LoVo (cell line): ENCODE measurements around the gene CORO2B.

Source experiments
- DNase-seq: peaks from one replicate; pipeline ENCODE4 v3.0.0-alpha.2; 2016; ENCODE audit warnings: low spot score

Gene CORO2B

DNA sequence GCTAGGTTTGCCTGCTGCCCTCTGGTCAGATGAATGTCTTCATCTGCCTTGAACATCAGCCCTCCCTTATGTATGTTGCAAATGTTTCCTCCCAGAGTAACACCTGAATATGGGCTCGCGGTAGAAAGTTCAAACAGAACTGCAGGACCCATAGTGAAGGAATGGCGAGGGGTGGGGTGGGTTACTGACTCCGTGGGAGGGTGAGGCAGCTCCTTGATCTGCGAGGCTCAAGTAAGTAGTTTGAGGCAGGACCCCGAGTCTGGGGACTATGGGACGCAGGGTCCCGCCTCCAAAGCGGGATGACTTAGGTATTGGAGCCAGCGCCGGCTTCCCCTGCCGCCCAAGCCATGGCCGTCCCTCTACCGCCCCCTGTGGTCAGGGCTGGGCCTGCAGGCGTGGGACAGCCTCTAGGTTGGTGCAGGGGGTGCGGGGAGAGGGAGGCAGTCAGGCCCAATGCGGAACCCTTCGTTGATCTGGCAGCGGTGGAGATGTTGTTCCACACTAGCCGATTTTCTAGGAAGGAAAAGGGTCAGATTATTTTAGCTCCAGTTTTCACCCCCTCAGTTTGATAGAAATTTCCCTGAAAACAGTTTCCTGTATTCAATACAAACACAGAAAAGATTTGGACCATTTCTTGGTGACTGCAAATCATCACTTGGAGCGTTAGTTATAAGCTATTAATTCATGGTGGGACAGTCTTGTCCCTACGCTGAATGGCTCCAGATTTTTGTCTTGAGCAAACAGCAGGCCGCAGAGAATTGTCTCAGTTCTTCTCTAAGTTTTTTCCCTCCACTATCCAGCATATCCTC is 72.3 kb downstream of the CORO2B start:
- DNase-seq = peak; percentile 49

GRCh38 chr15:68651916-68652525 is 73.2 kb downstream of the CORO2B start:
- no peak for DNase-seq

- DNase-seq = no peak
These were observed 74.3 kb downstream of the CORO2B start for GRCh38 chr15:68653031-68653635.

DNA sequence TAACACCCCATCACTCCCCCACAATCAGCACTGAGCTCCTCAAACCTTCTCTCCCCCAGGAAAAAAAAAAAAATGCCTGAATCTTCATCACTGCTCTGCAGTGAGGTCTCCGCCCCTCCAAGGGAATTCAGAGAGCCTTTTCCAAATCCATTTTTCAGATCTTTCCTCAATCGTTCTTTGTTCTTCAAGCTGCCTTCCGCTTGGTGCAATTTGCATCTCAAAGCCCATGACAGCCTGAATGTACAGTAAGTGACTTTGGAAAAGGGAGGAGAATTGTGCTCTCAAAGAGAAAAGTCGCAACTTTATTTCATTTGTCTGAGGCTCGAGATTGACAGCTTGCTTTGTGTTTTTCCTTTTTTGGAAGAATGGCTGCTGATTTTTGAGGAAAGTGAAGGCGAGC is 75.0 kb downstream of the CORO2B start:
- no peak for DNase-seq

DNA sequence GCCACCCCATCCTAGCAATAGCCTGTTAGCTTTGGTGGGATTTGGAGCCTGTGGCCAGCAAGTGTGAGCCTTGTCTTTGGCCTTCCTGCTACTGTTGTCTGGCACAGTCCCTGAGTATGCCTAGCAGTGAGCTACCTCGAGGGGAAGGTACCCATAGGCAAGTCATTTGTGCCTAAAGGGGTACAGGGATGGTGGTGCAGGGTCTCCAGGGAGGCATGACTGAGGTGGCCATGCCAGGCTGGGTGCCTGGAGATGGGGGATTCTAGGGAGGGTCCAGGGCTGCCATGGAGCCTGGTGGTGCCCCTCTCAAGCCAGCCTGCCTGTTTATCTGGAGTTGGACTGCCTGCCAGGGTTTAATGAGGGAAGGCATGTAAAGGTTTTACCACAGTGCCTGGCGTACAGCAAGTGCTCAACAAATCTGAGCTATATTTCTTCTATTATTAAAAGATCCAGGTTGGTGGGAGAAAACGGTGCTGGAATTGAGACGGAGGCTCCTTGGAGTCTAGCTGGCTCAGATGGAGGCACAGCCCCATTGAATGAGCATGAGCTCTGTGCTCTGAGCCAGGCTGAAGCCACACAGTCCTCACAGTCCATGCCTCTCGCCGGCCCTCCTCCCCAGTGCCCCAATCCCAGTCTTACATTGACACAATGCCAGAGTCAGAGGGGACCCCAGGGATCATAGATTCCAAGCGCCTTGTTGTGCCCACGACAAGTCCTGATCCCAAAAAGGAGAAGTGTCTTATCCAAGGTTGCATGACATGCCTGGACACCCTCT is 76.2 kb downstream of the CORO2B start:
- no peak for DNase-seq

DNA sequence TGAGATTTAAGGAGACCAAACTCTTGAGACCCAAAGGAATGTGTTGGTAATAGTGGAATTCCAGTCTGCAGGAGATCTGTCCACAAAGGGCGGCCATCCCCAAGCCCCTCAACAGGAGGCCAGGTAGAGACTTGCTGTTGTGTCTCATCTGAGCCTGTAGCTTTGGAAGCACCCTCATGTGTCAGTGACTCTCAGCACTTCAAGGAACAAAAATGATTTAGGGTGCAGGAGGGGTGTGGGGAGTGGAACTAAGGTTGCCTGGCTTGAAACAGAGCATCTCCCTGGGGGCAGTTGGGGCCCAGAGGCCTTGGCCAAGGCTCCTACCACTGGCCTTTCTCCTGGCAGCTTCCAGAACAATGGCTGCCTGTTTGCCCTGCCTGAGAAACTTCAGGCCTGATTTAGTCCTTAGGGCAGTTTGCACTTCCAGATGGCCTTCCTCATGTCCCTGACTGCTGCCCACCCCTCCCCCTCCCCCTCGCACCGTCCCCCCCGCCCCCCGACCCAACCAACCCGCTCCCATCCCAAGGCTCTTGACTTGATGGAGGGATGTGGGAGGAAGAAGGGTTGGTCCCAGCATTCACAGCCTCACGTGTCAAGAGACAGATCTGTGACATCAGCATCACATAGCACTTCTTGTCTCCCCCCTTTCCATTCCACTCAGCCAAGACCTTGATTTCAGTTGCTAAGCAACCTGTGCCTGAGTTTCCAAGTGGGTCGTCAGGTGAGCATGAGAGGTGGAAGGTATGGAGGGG is 77.1 kb downstream of the CORO2B start:
- no peak for DNase-seq

GRCh38 chr15:68656438-68656739 is 77.6 kb downstream of the CORO2B start:
- no peak for DNase-seq

- DNase-seq = no peak
These were observed 79.4 kb downstream of the CORO2B start for GRCh38 chr15:68658151-68658550.

DNA sequence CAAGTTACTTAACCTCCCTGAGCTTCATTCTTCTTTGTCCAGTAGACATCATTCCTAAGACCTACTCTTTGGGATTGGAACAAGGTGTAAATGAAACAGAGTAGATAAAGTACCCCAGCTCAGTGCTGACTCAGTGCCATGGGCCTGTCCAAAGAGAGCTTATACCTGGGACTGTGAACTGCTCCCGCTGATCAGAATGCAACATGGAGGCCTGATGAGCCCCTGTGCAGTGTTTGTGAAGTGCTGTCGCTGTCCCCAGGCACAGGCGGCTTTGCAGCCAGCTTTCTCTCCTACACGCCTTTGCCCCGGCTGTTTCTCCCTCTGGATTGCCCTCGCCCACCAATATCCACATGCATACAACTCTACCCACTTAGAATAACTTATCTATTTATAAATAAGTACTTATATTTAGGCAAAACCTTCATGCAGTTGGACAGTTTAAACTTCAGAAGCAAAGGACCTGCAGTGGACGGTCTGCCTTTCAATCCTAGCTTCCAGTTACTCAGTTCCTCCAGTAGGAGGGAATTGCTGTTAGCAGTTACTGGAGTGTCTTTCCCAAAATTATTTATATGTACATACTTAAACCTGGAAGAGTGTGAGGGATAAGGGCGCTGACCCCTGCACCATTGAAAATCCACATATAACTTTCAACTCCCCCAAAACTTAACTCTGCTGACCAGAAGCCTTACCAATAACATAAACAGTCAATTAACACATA is 80.0 kb downstream of the CORO2B start:
- DNase-seq = no peak

DNA sequence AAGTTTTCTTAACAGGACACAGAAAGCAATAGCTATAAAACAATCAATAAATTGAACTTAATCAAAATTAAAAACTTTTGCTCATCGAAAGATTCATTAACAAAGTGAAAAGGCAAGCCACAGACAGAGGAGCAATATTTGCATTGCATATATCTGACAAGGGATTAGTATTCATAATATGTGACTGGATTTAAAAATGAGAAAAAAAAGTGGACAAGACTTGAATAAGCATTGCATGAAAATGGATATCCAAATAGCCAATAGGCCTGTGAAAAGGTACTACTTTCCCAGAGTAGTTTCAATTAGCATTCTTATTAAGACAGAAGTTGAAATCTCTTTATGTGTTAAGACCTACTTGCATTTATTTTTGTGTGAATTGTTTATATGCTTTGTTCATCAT is 84.7 kb downstream of the CORO2B start:
- no peak for DNase-seq

- DNase-seq = no peak
These were observed 87.5 kb downstream of the CORO2B start for GRCh38 chr15:68666120-68666811.

- DNase-seq = no peak
These were observed 88.1 kb downstream of the CORO2B start for GRCh38 chr15:68666812-68667450.

- DNase-seq = no peak
These were observed 89.2 kb downstream of the CORO2B start for GRCh38 chr15:68667800-68668625.

DNA sequence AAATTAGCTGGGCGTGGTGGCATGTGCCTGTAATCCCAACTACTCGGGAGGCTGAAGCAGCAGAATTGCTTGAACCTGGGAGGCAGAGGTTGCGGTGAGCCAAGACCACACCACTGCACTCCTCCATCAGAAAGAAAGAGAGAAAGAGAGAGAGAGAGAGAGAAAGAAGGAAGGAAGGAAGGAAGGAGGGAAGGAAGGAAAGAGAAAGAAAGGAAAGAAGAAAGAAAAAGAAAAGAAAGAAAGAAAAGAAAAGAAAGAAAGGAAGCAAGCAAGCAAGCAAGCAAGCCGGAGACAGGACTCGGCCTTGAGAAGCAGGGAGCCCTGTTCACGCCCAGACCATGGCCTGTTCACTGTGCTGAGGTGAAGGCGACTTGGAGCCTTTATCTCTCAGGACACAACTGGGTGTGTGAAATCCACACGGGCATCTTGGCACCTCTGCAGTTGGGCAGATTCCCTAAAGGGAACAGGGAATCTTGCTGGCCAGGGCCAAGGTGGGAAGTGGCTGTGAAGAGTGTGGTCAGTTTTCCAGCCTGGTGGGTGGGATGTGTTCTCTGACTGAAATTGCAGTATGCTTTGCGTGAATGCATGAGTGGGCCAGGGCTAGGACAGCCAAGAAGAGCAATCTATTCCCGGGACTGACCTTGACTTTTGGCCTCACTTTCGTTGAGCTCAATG is 90.3 kb downstream of the CORO2B start:
- no peak for DNase-seq

- DNase-seq = no peak
These were observed 93.5 kb downstream of the CORO2B start for GRCh38 chr15:68672251-68672650.

- DNase-seq = no peak
These were observed 94.0 kb downstream of the CORO2B start for GRCh38 chr15:68672781-68673205.

GRCh38 chr15:68674975-68675374 is 96.2 kb downstream of the CORO2B start:
- DNase-seq = no peak

DNA sequence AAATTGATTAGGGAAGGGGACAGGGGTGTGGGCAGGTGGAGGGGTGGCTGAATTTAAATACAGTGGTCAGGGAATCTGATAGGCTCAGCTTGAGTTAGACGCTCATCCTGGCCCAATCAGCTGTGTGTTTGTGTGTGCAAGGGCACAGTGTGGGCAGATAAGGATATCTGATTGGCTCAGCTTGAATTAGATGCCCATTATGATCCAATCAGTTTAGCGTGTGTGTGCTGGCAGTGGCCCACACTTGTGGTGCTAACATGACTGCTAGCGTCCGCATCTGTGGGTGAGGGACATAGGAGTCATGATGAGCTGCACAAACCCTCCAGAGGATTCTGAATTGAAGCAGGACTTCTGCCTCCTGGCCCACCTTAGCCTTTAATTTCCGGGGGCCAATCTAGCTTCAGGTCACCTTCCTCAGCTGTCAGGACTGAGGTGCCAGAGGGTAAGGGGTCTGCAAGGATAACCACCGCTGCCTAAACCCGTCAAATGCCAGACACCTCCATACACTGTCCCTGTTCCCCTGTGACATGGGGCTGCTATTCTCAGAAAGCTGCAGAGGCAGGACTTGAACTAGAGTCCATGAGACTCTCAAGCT is 97.3 kb downstream of the CORO2B start:
- DNase-seq = no peak
